ENCODE results near the gene PEX1. TPM values are rescaled to one million over a fixed set of nuclear protein-coding genes. Genes with fewer than 3 reads are reported as not detected.
A peak's percentile ranks its signal among the peaks of the same experiment; 100 is the strongest.
"Not testable (repeated sequence)": the region's sequence is repeated elsewhere in the genome, so short reads cannot be mapped to it uniquely, and the experiment has no call there.

Gene PEX1
- total RNA-seq, 1 experiment from 2014 or later: 10.8 TPM

DNA sequence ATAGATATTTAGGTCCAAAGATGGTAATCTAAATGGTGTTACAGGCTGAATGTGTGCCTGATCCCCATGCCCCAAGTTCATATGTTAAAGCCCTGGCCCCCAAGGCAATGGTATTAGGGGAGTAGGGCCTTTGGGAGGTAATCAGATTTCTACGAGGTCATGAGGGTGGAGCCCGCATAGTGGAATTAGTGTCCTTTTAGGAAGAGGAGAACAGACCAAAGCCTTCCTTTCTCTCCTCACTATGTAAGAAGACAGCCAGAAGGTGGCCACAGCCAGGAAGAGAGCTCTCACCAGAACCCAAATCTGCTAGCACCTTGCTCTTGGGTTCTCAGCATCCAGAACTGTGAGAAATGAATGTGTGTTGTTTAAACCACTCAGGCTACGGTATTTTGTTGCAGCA is 65.8 kb downstream of the PEX1 start:
- Histone ChIP-seq H3K4me3 (no peak overlapping the region), H3K36me3 (0 out of 2 replicates have a peak, but pooled peaks cover 5% of the 10 kb centered on the region), H3K27ac (no peak overlapping the region), H3K9me3 (replicated peaks) (no peaks in the 10 kb centered on the region), H3K27me3 (replicated peaks) (no peaks in the 10 kb centered on the region), H3K4me1 (replicated peaks) (no peaks in the 10 kb centered on the region)
- no peak for DNase-seq (ENCODE audit: low read depth in 1 of 2, low spot score in 2 of 2)

DNA sequence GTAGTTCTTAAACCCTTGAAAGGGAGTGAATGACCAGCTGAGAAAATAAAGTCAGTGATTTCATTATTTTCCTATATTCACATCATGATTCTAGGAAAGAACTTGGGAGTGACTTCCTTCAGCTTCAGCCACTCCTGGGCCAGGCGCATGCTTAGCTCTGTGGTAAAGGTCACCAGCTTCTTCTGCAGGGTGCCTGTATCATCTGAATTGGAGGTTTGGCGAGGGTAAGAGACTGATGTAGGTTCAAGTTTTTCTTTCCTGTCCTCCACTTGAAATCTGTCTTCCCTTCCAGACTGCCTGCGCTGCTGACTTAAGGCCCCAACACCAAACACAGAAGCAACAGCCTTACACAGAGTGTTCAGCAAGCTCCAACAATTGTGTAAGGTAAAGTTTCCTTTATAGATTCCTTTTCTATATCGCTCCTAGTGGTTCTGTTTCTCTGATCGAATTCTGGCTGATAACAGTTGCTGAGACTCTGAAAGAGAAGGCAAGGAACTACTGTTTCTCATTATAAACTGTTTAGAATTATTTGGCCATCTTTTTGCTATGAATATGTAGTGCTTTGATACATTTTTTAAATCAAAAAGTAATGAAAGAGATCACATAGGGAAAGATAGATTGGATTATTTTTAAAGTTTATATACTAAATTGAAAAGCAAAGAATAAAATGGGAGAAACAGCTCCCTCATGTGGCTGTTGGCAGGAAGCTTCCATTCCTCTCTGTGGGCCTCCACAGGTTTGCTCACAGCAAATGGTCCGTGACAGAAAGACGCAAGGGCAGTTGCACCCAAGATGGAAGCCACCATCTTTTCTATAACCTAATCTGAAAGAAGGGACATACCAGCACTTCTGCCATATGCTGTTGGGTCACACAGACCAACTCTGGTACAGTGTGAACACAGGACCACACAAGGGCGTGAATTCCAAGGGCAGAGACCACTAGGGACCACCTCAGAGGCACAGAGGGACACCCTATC is 67.0 kb downstream of the PEX1 start:
- no peaks in the 10 kb centered on the region for H3K9me3 ChIP-seq (replicated peaks)
- H3K27me3 ChIP-seq (replicated peaks): no peaks in the 10 kb centered on the region
- no peak overlapping the region for H3K4me3 ChIP-seq
- no peak overlapping the region for H3K27ac ChIP-seq
- peak in 1 of 2 experiments; percentile 19 for DNase-seq (ENCODE audit: low read depth in 1 of 2, low spot score in 2 of 2)
- H3K36me3 ChIP-seq: peaks cover 14% of the 10 kb centered on the region
- H3K4me1 ChIP-seq (replicated peaks): no peaks in the 10 kb centered on the region

DNA sequence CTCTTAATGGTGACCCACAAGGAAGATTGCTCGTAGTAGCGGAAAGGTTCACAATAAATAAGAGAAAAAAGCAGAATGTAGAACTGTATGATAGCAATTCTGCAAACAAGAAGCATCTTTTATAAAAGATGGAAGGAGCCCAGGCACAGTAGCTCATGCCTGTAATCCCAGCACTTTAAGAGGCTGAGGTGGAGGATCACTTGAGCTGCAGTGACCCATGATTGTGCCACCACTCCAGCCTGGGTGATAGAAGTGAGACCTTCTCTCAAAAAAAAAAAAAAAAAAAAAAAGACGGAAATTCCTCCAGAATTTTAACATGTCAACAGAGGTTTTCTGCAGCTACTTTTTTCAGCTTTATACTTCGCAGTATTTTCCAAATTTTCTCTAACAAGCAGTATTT is 67.8 kb downstream of the PEX1 start:
- Histone ChIP-seq H3K4me3 (no peak overlapping the region), H3K9me3 (replicated peaks) (no peaks in the 10 kb centered on the region), H3K27me3 (replicated peaks) (no peaks in the 10 kb centered on the region), H3K4me1 (replicated peaks) (no peaks in the 10 kb centered on the region), H3K36me3 (peaks cover 22% of the 10 kb centered on the region), H3K27ac (no peak overlapping the region)
- DNase-seq (ENCODE audit: low read depth in 1 of 2, low spot score in 2 of 2): no peak

DNA sequence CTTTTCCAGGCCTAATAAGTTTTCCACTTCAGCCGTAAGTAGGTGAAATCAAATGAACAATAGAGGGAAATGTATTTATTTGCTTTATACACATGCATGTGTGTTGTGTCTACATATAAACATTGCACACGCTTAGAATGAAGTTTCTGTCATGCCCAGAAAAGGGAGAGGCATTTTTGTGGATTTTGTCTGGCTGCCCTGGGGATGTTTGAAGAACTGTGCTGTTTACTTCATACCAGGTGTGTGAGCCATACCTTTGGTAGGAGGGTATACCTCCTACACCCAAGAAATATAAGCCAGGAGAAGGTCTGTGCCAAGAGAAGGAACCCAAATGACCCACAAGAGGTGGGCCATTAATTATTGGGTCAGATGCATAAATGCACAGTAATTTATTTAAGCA is 68.2 kb downstream of the PEX1 start:
- no peak overlapping the region for H3K4me3 ChIP-seq
- H3K27ac ChIP-seq: no peak overlapping the region
- peaks cover 26% of the 10 kb centered on the region for H3K36me3 ChIP-seq
- no peaks in the 10 kb centered on the region for H3K27me3 ChIP-seq (replicated peaks)
- no peaks in the 10 kb centered on the region for H3K9me3 ChIP-seq (replicated peaks)
- DNase-seq (ENCODE audit: low read depth in 1 of 2, low spot score in 2 of 2): no peak
- no peaks in the 10 kb centered on the region for H3K4me1 ChIP-seq (replicated peaks)

DNA sequence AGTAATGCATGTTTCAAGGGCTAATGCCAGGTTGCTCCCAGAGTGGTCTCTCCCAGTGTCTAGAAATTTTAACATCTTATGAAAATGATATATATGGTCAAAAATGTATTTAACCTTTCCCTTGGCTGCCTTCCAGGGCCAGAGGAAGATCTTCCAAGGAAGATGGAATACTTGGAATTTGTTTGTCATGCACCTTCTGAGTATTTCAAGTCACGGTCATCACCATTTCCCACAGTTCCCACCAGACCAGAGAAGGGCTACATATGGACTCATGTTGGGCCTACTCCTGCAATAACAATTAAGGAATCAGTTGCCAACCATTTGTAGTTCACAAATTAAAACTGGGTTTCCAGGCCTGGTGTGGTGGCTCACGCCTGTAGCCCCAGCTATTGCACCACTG is 72.1 kb downstream of the PEX1 start:
- Histone ChIP-seq H3K4me1 (replicated peaks) (no peaks in the 10 kb centered on the region), H3K9me3 (replicated peaks) (no peaks in the 10 kb centered on the region), H3K27me3 (replicated peaks) (no peaks in the 10 kb centered on the region), H3K36me3 (peaks cover 64% of the 10 kb centered on the region), H3K4me3 (no peak overlapping the region), H3K27ac (no peak overlapping the region)
- DNase-seq (ENCODE audit: low read depth in 1 of 2, low spot score in 2 of 2): no peak

DNA sequence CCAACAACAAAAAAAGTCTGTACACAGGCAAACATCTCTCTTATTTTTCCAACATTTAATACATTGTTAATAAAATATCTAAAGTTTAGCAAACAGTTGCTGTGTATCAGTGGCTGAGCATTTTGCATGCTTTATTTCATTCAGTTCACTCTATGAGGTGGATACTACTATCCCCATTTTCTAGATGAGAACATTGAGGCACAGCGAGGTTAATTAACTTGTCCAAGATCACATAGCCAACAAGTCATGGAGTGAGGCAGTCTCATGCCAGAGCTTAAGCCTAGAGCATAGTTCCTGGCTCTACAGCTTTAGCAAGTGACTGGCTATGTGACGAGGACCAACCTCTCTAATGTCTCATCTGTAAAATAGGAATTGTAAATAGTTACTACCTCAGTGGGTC is 76.7 kb downstream of the PEX1 start:
- Histone ChIP-seq H3K27ac (no peak overlapping the region), H3K36me3 (peaks cover 74% of the 10 kb centered on the region), H3K9me3 (replicated peaks) (no peaks in the 10 kb centered on the region), H3K4me1 (replicated peaks) (0 out of 2 replicates have a peak, but pooled peaks cover 3% of the 10 kb centered on the region), H3K4me3 (no peak overlapping the region), H3K27me3 (replicated peaks) (no peaks in the 10 kb centered on the region)
- no peak for DNase-seq (ENCODE audit: low read depth in 1 of 2, low spot score in 2 of 2)

DNA sequence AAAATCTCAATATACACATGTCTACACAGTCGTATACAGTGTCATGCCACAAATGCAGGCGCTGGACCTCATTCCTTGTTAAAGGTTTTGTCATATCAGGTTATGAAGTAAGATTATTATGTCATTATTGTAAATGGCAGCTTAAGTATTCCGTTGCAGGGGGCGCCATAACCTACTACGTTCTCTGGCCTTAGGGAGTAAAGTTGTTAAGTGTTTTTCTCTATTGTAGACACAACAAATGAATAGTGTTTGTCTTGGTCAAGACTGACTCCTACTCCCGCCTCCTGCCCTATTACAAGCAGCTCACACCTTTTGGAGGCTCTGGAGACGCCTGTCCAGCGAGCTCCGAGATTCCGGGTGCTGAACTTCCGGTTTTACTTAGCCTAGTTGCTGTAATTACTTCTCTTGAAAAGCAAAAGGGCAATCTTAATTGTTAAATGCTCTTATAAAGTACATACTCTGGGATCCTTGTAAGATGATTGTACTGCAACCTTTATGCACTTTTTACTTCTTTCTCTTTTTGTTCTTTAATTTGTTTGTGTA is 80.0 kb downstream of the PEX1 start:
- Histone ChIP-seq H3K4me1 (replicated peaks) (0 out of 2 replicates have a peak, but pooled peaks cover 3% of the 10 kb centered on the region), H3K4me3 (peak overlapping the region; percentile 85), H3K36me3 (peaks cover 41% of the 10 kb centered on the region), H3K27me3 (replicated peaks) (no peaks in the 10 kb centered on the region), H3K27ac (peak overlapping the region; percentile 1; the same call in 1 of the 2 replicates), H3K9me3 (replicated peaks) (no peaks in the 10 kb centered on the region)
- DNase-seq (ENCODE audit: low read depth in 1 of 2, low spot score in 2 of 2): peak; percentile 50 to 72

DNA sequence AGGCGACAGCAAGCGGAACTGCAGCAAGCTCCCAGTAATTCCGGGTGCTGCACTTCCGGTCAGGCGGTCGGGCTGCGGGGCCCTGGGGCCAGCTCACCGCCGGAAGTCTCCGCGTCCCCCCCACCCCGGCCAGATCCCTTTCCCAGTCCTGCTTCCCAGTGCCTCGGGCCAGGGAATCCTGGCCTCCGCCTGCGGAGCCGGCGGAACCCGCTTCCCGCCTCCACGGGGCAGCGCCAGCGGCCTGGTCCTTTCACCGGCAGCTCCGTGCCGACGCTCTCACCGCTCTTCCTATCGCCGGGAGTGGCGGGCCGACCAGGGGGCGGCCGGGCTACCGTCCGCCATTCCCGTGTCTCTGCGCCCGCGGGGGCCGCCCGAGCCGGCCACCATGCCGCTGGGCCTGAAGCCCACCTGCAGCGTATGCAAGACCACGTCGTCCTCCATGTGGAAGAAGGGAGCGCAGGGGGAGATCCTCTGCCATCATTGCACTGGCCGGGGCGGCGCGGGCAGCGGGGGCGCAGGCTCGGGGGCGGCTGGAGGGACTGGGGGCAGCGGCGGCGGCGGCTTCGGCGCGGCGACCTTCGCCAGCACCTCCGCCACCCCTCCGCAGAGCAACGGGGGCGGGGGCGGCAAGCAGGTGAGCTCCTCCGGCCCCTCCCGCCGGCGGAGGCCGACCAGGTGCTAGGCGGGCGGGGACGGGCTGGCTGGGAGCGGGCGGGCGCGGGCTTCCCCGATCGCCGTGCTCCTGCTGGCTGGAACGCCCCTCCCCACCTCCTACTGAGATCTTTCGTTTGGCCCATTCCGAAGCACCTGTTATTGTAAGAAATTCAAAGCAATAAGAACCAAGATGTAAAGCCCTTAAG is 80.7 kb downstream of the PEX1 start, which contains the start of gene GATAD1:
TSS of gene GATAD1 (plus strand) at position 138 of the 860 bp plus-strand sequence. CDS start at position 386, 248 bp downstream.
- peaks cover 34% of the 10 kb centered on the region for H3K36me3 ChIP-seq
- DNase-seq (ENCODE audit: low read depth in 1 of 2, low spot score in 2 of 2): peak; percentile 90 to 91
- H3K4me1 ChIP-seq (replicated peaks): 0 out of 2 replicates have a peak, but pooled peaks cover 3% of the 10 kb centered on the region
- peak within 1 kb of the TSS; percentile 85 for H3K4me3 ChIP-seq
- no peaks in the 10 kb centered on the region for H3K27me3 ChIP-seq (replicated peaks)
- peak within 1 kb of the TSS; percentile 74 for H3K27ac ChIP-seq
- no peaks in the 10 kb centered on the region for H3K9me3 ChIP-seq (replicated peaks)

DNA sequence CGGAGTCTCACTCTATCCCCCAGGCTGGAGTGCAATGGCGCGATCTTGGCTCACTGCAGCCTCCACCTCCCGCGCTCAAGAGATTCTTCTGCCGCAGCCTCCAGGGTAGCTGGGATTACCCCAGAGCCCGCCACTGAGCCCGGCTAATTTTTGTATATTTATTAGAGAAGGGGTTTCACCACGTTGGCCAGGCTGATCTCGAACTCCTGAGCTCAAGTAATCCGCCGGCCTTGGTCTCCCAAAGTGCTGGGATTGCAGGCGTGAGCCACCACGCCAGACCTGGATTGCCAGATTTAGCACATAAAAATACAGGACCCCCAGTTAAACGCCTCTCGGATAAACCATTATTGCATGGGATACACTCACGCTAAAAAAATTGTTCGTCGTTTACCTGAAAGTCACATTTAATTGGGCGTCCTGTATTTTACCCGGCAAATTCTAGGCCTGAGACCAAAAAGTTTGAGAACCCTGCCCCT is 81.4 kb downstream of the PEX1 start:
- H3K4me3 ChIP-seq: peak overlapping the region; percentile 85
- H3K4me1 ChIP-seq (replicated peaks): 0 out of 2 replicates have a peak, but pooled peaks cover 3% of the 10 kb centered on the region
- DNase-seq (ENCODE audit: low read depth in 1 of 2, low spot score in 2 of 2): no peak
- H3K27me3 ChIP-seq (replicated peaks): no peaks in the 10 kb centered on the region
- no peaks in the 10 kb centered on the region for H3K9me3 ChIP-seq (replicated peaks)
- H3K36me3 ChIP-seq: peaks cover 27% of the 10 kb centered on the region
- no peak overlapping the region; the same call in 1 of the 2 replicates for H3K27ac ChIP-seq

DNA sequence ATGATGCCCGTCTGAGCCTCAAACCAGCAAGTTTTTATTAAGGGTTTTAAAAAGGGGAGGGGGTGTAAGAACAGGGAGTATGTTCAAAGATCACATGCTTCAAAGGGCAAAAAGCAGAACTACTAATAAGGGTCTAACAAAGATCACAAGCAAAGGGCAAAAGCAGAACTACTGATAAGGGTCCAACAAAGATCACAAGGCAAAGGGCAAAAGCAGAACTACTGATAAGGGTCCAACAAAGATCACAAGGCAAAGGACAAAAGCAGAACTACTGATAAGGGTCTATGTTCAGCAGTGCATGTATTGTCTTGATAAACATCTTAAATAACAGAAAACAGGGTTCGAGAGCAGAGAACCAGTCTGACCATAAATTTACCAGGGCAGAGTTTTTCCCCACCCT is 85.6 kb downstream of the PEX1 start:
- H3K4me3 ChIP-seq; H3K36me3 ChIP-seq; H3K27ac ChIP-seq; H3K27me3 ChIP-seq (replicated peaks); DNase-seq (ENCODE audit: low read depth in 1 of 2, low spot score in 2 of 2); H3K4me1 ChIP-seq (replicated peaks); H3K9me3 ChIP-seq (replicated peaks): not testable (repeated sequence)

DNA sequence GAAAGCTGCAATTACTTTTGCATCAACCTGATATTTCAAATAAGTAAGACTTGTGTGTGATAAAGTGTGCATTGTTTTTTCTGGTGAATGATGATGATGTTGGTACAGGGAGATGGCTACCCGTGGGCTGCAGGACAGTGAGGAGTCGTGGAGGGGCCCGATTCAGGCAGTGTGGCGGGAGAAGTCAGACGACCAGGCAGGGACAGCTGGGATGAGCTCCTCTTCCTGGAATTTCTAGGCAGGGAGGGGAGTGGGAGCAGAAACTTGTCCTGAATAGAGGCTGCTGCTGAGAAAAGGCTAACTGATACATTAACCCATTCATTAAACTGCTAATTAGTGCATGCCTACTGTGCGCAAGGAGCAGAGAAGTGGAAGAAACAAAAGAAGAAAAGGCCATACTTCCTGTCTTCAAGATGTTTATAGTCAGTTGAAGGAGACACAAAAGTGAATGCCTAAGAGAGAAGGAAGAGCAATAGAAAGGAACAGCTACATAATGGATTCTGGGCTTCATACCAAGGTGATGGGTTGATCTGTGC is 90.3 kb downstream of the PEX1 start:
- no peak overlapping the region for H3K27ac ChIP-seq
- H3K4me1 ChIP-seq (replicated peaks): no peaks in the 10 kb centered on the region
- no peaks in the 10 kb centered on the region for H3K36me3 ChIP-seq
- H3K9me3 ChIP-seq (replicated peaks): no peaks in the 10 kb centered on the region
- no peaks in the 10 kb centered on the region for H3K27me3 ChIP-seq (replicated peaks)
- no peak for DNase-seq (ENCODE audit: low read depth in 1 of 2, low spot score in 2 of 2)
- no peak overlapping the region for H3K4me3 ChIP-seq
